ENCODE data around the gene MMP14.
"Not testable (repeated sequence)": the region's sequence is repeated elsewhere in the genome, so short reads cannot be mapped to it uniquely, and the experiment has no call there.

MMP14 gene

GRCh38 chr14:22822571-22823098 is 13.8 kb upstream of the MMP14 start:
- peak; percentile 53 to 56 for DNase-seq (ENCODE audit: low read depth in 1 of 2, low spot score in 1 of 2)
- Histone ChIP-seq H3K27ac (replicated peaks) (no peak overlapping the region), H3K27me3 (ENCODE audit: insufficient read depth, poor library complexity, severe bottlenecking) (no peaks in the 10 kb centered on the region), H3K4me3 (replicated peaks; ENCODE audit: insufficient read depth, low read length) (peak overlapping the region; percentile 35)
- TF ChIP-seq CTCF (IDR thresholded peaks at IDR 0.05; ENCODE audit: insufficient read depth, low read length) (peak; percentile 44), REST (IDR thresholded peaks at IDR 0.05; ENCODE audit: insufficient replicate concordance, low read depth) (no peak), GABPA (IDR thresholded peaks at IDR 0.05; ENCODE audit: low read depth) (no peak)

- no peak for DNase-seq (ENCODE audit: low read depth in 1 of 2, low spot score in 1 of 2)
- no peak overlapping the region for H3K27ac ChIP-seq (replicated peaks)
- no peak overlapping the region for H3K4me3 ChIP-seq (replicated peaks; ENCODE audit: insufficient read depth, low read length)
- no peaks in the 10 kb centered on the region for H3K27me3 ChIP-seq (ENCODE audit: insufficient read depth, poor library complexity, severe bottlenecking)
- TF ChIP-seq CTCF (IDR thresholded peaks at IDR 0.05; ENCODE audit: insufficient read depth, low read length) (no peak), POLR2AphosphoS5 (IDR thresholded peaks at IDR 0.05; ENCODE audit: low read depth) (no peak), SPI1 (IDR thresholded peaks at IDR 0.05; ENCODE audit: borderline replicate concordance, low read depth) (no peak), GABPA (IDR thresholded peaks at IDR 0.05; ENCODE audit: low read depth) (no peak), REST (IDR thresholded peaks at IDR 0.05; ENCODE audit: insufficient replicate concordance, low read depth) (no peak)
Observed at GRCh38 chr14:22824711-22825359, 11.6 kb upstream of the MMP14 start.

GRCh38 chr14:22829076-22829660 is 7.2 kb upstream of the MMP14 start:
- H3K27ac ChIP-seq (replicated peaks), result peak overlapping the region; percentile 85
- DNase-seq (ENCODE audit: low read depth in 1 of 2, low spot score in 1 of 2); H3K4me3 ChIP-seq (replicated peaks; ENCODE audit: insufficient read depth, low read length): not testable (repeated sequence)

GRCh38 chr14:22829661-22830442 is 6.5 kb upstream of the MMP14 start, which contains the start of gene MRPL52:
Gene MRPL52, plus strand, starts transcription at chr14:22829887. Its CDS starts 26 bp downstream, at chr14:22829913.
- H3K27me3 ChIP-seq (ENCODE audit: insufficient read depth, poor library complexity, severe bottlenecking), result no peaks in the 10 kb centered on the region

More at GRCh38 chr14:22829076-22829660, 7.2 kb upstream of the MMP14 start:
- H3K27me3 ChIP-seq (ENCODE audit: insufficient read depth, poor library complexity, severe bottlenecking), result not testable (repeated sequence)

More at GRCh38 chr14:22829661-22830442, 6.5 kb upstream of the MMP14 start, which contains the start of gene MRPL52:
- peak; percentile 88 to 92 for DNase-seq (ENCODE audit: low read depth in 1 of 2, low spot score in 1 of 2)
- Histone ChIP-seq H3K27ac (replicated peaks) (peak within 1 kb of the TSS; percentile 85), H3K4me3 (replicated peaks; ENCODE audit: insufficient read depth, low read length) (peak within 1 kb of the TSS; percentile 95)
- TF ChIP-seq SPI1 (IDR thresholded peaks at IDR 0.05; ENCODE audit: borderline replicate concordance, low read depth) (no peak), REST (IDR thresholded peaks at IDR 0.05; ENCODE audit: insufficient replicate concordance, low read depth) (peak; percentile 30), POLR2AphosphoS5 (IDR thresholded peaks at IDR 0.05; ENCODE audit: low read depth) (peak; percentile 61), GABPA (IDR thresholded peaks at IDR 0.05; ENCODE audit: low read depth) (peak; percentile 59), CTCF (IDR thresholded peaks at IDR 0.05; ENCODE audit: insufficient read depth, low read length) (no peak)

All from HL-60 (cell line).